ENCODE results near the gene PCDHGB3. TPM values are rescaled to one million over a fixed set of nuclear protein-coding genes. Genes with fewer than 3 reads are reported as not detected.
A peak's percentile ranks its signal among the peaks of the same experiment; 100 is the strongest.

The PCDHGB3 gene
- polyA plus RNA-seq, 3 donors, result not detected

GRCh38 chr5:141362719-141363118, 7.3 kb upstream of the PCDHGB3 start:
- Mint-ChIP-seq H3K4me3 (peak overlapping the region in 1 of 2 donors; percentile 83), H3K27ac (no peak overlapping the region), H3K27me3 (ENCODE audit: low read depth in 3 of 3) (peaks cover 67 to 73% (median 68%) of the 10 kb centered on the region in 3 donors), H3K4me1 (peaks cover 2% of the 10 kb centered on the region), H3K36me3 (peaks cover 16 to 20% of the 10 kb centered on the region in 2 donors), H3K9me3 (peaks cover 43 to 82% (median 73%) of the 10 kb centered on the region in 7 donors)
- Histone ChIP-seq H3K79me2 (ENCODE audit: insufficient read depth, low read length) (no peaks in the 10 kb centered on the region), H3K9ac (ENCODE audit: insufficient read depth, low read length, poor library complexity, severe bottlenecking) (no peak overlapping the region), H3K9me3 (replicated peaks in 1 of 2; ENCODE audit: control insufficient read depth in 1 of 2, insufficient read depth in 1 of 2, low read length in 2 of 2) (peaks cover 55 to 72% of the 10 kb centered on the region in 2 donors), H3K27me3 (ENCODE audit: control insufficient read depth in 2 of 2, insufficient read depth in 2 of 2, low read length in 2 of 2) (peaks cover 53 to 93% of the 10 kb centered on the region in 2 donors), H3K27ac (ENCODE audit: low read depth in 1 of 2, low read length in 2 of 2) (no peak overlapping the region), H4K20me1 (ENCODE audit: insufficient read depth, low read length) (no peaks in the 10 kb centered on the region), H3K36me3 (replicated peaks in 1 of 2; ENCODE audit: control insufficient read depth in 1 of 2, insufficient read depth in 2 of 2, low read length in 2 of 2) (no peaks in the 10 kb centered on the region), H3K4me3 (replicated peaks in 1 of 3; ENCODE audit: low read depth in 2 of 3, low read length in 3 of 3) (no peak overlapping the region), H2AFZ (ENCODE audit: insufficient read depth, low read depth, low read length, poor library complexity, severe bottlenecking) (no peak overlapping the region), H3K4me2 (replicated peaks; ENCODE audit: extremely low read depth, low read length, poor library complexity, severe bottlenecking) (no peak overlapping the region), H3K4me1 (ENCODE audit: control insufficient read depth in 1 of 2, insufficient read depth in 2 of 2, low read length in 2 of 2) (no peaks in the 10 kb centered on the region)
- DNase-seq, result no peak
- TF ChIP-seq CTCF (IDR thresholded peaks at IDR 0.05), result no peak
- intact Hi-C loops (cut with micrococcal nuclease), result no loop called here

GRCh38 chr5:141363952-141364660, 5.9 kb upstream of the PCDHGB3 start, which contains the start of gene PCDHGA5:
TSS of gene PCDHGA5 (plus strand) at chr5:141364162. CDS start at chr5:141364331, 169 bp downstream.
- DNase-seq, result no peak
- Histone ChIP-seq H3K9ac (ENCODE audit: insufficient read depth, low read length, poor library complexity, severe bottlenecking) (no peak within 1 kb of the TSS), H3K27me3 (ENCODE audit: control insufficient read depth in 2 of 2, insufficient read depth in 2 of 2, low read length in 2 of 2) (peaks cover 53 to 94% of the 10 kb centered on the region in 2 donors), H3K4me1 (ENCODE audit: control insufficient read depth in 1 of 2, insufficient read depth in 2 of 2, low read length in 2 of 2) (no peaks in the 10 kb centered on the region), H3K36me3 (replicated peaks in 1 of 2; ENCODE audit: control insufficient read depth in 1 of 2, insufficient read depth in 2 of 2, low read length in 2 of 2) (no peaks in the 10 kb centered on the region), H2AFZ (ENCODE audit: insufficient read depth, low read depth, low read length, poor library complexity, severe bottlenecking) (no peak within 1 kb of the TSS), H3K27ac (ENCODE audit: low read depth in 1 of 2, low read length in 2 of 2) (no peak within 1 kb of the TSS), H4K20me1 (ENCODE audit: insufficient read depth, low read length) (no peaks in the 10 kb centered on the region), H3K79me2 (ENCODE audit: insufficient read depth, low read length) (no peaks in the 10 kb centered on the region), H3K4me3 (replicated peaks in 1 of 3; ENCODE audit: low read depth in 2 of 3, low read length in 3 of 3) (no peak within 1 kb of the TSS), H3K4me2 (replicated peaks; ENCODE audit: extremely low read depth, low read length, poor library complexity, severe bottlenecking) (no peak within 1 kb of the TSS), H3K9me3 (replicated peaks in 1 of 2; ENCODE audit: control insufficient read depth in 1 of 2, insufficient read depth in 1 of 2, low read length in 2 of 2) (peaks cover 55 to 72% of the 10 kb centered on the region in 2 donors)
- H3K4me1 Mint-ChIP-seq, result peaks cover 2% of the 10 kb centered on the region
- TF ChIP-seq CTCF (IDR thresholded peaks at IDR 0.05), result no peak
- H3K4me3 Mint-ChIP-seq, result peak within 1 kb of the TSS in 1 of 2 donors; percentile 71
- H3K36me3 Mint-ChIP-seq, result peaks cover 16 to 20% of the 10 kb centered on the region in 2 donors
- no peak within 1 kb of the TSS for H3K27ac Mint-ChIP-seq
- peaks cover 43 to 80% (median 72%) of the 10 kb centered on the region in 7 donors for H3K9me3 Mint-ChIP-seq
- 29% methylated on average over 31 of the region's 34 CpGs for WGBS (ENCODE audit: insufficient coverage)
- intact Hi-C loops (cut with micrococcal nuclease), result no loop called here
- peaks cover 70 to 77% (median 72%) of the 10 kb centered on the region in 3 donors for H3K27me3 Mint-ChIP-seq (ENCODE audit: low read depth in 3 of 3)

Measured in CD14-positive monocyte (primary cell).